Glutamatergic neuron (in vitro differentiated cells): Measurements from ENCODE around the gene ACSS2. TPM values are rescaled to one million over a fixed set of nuclear protein-coding genes. Genes with fewer than 3 reads are reported as not detected.

Source experiments
- DNase-seq: peaks from one replicate; pipeline ENCODE4 v3.0.0; 2022
- H3K27ac Mint-ChIP-seq: one replicate; pipeline ENCODE4 v1.8.0; 2020; ENCODE audit warnings: mild to moderate bottlenecking, mixed read lengths, inconsistent platforms; ENCODE audit not compliant: unreplicated experiment
- H3K27me3 Mint-ChIP-seq: one replicate; pipeline ENCODE4 v1.8.0; 2020; ENCODE audit warnings: mild to moderate bottlenecking, moderate library complexity, mixed read lengths, inconsistent platforms; ENCODE audit not compliant: unreplicated experiment
- H3K36me3 Mint-ChIP-seq: one replicate; pipeline ENCODE4 v1.8.0; 2020; ENCODE audit warnings: mild to moderate bottlenecking, mixed read lengths, inconsistent platforms; ENCODE audit not compliant: unreplicated experiment
- H3K4me1 Mint-ChIP-seq: one replicate; pipeline ENCODE4 v1.8.0; 2020; ENCODE audit warnings: mild to moderate bottlenecking, low read depth, mixed read lengths, inconsistent platforms; ENCODE audit not compliant: unreplicated experiment
- H3K4me3 Mint-ChIP-seq: one replicate; pipeline ENCODE4 v1.8.0; 2020; ENCODE audit warnings: mild to moderate bottlenecking, mixed read lengths, inconsistent platforms; ENCODE audit not compliant: unreplicated experiment
- H3K9me3 Mint-ChIP-seq: one replicate; pipeline ENCODE4 v1.8.0; 2020; ENCODE audit warnings: mild to moderate bottlenecking, moderate library complexity, mixed read lengths, inconsistent platforms; ENCODE audit not compliant: unreplicated experiment
- CTCF ChIP-seq: fragments of 200-600 bp; sonication (generic); IDR thresholded peaks from one replicate; pipeline ENCODE4 v1.5.0; 2021; ENCODE audit not compliant: partially characterized antibody, unreplicated experiment
- total RNA-seq: library from RNA; stranded (reverse); fragmentation: NEBNext Ultra II Directional; extraction: Animal tissue kit (Norgen Biotek cat#: 25700); gene quantifications from one replicate; pipeline ENCODE4 v1.2.1, GENCODE V29; 2021; ENCODE audit not compliant: unreplicated experiment

The ACSS2 gene
- total RNA-seq, 1 donor from 2014 or later, result 53.3 TPM

DNA sequence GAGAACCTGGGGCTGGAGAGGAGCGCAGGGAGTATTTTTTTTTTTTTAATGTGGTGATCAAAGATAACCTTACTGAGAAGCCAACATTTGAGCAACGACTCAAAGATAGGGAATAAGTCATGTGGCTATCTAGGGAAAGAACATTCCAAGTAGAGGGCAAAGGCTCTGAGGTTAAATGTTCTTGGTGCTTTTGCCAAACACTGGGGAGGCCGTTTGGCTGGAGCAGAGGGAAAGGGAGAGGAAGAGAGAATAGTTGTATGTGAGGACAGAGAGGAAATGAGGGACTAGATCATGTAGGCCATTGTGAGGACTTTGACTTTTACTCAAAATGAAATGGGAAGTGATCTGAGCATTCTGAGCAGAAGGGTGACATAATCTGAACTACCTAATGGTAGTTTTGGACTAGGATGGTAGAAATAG, 27.8 kb downstream of the ACSS2 start:
- DNase-seq, result no peak
- H3K4me1 Mint-ChIP-seq, result peaks cover 4% of the 10 kb centered on the region
- no peaks in the 10 kb centered on the region for H3K36me3 Mint-ChIP-seq
- TF ChIP-seq CTCF, result no peak
- H3K9me3 Mint-ChIP-seq, result peaks cover 2% of the 10 kb centered on the region
- no peak overlapping the region for H3K27ac Mint-ChIP-seq
- no peaks in the 10 kb centered on the region for H3K27me3 Mint-ChIP-seq
- no peak overlapping the region for H3K4me3 Mint-ChIP-seq

DNA sequence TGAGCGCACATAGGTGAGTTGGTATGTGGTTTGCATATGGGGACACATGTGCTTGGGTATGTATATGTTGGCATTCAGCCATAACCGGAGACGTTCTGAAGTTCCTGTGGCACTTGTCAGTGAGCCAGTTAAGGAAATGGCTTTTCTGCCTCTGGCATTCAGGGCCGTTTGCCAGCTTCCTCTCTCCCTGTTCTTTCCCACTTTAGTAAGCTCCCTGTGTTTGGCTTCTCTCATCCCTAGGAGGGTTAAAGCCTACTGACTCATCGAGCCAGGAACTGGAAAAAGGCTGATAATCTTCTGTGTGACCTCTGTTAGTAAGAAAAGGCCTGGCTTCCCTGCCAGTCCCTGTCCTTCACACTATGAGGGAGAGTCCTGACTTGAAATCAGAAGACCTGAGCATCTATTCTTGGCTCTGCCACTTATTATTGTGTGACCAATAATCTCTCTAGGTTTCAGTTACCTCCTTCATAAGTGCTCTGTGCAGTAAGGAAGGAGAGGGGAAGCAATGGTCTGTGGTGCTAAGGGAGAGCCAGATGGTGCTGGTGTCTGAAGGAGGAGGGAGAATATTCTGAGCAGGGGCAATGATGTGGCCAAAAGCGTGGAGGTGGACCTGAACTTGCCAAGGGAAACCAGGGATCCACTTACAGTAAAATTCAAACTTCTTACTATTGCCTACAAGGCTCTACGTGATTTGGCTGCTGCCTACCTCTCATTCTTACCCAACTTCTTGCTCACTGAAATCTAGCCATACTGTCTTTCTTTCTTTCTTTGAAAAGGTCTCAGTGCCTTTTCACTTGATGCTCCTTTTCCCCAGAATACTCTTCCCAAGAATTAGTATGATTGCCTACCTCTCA, 31.4 kb downstream of the ACSS2 start:
- Mint-ChIP-seq H3K4me1 (peaks cover 4% of the 10 kb centered on the region), H3K27me3 (no peaks in the 10 kb centered on the region), H3K9me3 (no peaks in the 10 kb centered on the region), H3K27ac (no peak overlapping the region), H3K36me3 (no peaks in the 10 kb centered on the region), H3K4me3 (no peak overlapping the region)
- TF ChIP-seq CTCF, result no peak
- no peak for DNase-seq

- Mint-ChIP-seq H3K9me3 (no peaks in the 10 kb centered on the region), H3K4me3 (no peak overlapping the region), H3K27ac (no peak overlapping the region), H3K36me3 (peaks cover 2% of the 10 kb centered on the region), H3K4me1 (no peaks in the 10 kb centered on the region), H3K27me3 (no peaks in the 10 kb centered on the region)
- TF ChIP-seq CTCF, result no peak
- DNase-seq, result no peak
Observed at GRCh38 chr20:34915131-34915530, 38.7 kb downstream of the ACSS2 start.

DNA sequence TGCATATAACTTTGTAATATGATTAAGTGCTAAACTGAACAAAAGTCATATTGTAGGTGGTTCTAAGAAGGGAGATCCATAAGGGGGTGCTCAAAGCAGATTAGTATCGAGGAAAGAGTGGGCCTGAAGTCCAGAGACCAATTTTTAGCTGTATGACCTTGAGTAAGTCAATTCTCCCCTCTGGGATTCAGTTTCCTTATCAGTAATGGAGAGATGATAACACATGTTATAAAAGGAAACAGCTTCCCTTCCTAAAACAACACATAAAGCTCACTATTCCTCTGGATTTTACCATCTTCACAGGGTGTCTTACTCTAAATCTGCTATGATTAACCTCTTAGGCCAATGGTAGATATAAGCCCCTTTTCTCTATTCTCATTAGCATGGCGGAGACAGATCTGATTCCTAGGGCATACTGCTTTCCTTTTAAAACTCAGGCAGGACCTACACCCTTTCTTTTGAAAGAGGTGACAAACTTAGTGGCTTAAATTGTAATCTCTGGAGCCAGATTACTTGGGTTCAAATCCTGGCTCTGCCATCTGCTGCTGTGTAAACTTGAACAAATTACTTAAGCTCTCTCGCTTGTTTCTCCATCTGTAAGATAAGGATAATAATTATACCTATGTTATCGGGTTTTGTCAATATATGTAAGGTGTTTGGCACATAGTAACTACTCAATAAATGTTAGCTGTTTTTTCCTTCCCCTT, 39.5 kb downstream of the ACSS2 start:
- H3K9me3 Mint-ChIP-seq, result no peaks in the 10 kb centered on the region
- no peak for DNase-seq
- H3K27me3 Mint-ChIP-seq, result no peaks in the 10 kb centered on the region
- no peak overlapping the region for H3K4me3 Mint-ChIP-seq
- no peak for TF ChIP-seq CTCF
- peaks cover 5% of the 10 kb centered on the region for H3K36me3 Mint-ChIP-seq
- H3K27ac Mint-ChIP-seq, result no peak overlapping the region
- H3K4me1 Mint-ChIP-seq, result no peaks in the 10 kb centered on the region
